AG09319 (cell line): ENCODE results near the gene CRELD1.

ENCODE experiments used
- DNase-seq: peaks from one replicate; pipeline ENCODE4 v3.0.0-alpha.2; 2010; ENCODE audit warnings: low read depth; ENCODE audit errors: extremely low read depth
- TF ChIP-seq, protein P1 (sequence below): IDR thresholded peaks from 2 replicates; pipeline ENCODE4 v1.5.1; 2011; ENCODE audit warnings: low read depth, mild to moderate bottlenecking, inconsistent platforms, low read length, moderate library complexity

The CRELD1 gene

DNA sequence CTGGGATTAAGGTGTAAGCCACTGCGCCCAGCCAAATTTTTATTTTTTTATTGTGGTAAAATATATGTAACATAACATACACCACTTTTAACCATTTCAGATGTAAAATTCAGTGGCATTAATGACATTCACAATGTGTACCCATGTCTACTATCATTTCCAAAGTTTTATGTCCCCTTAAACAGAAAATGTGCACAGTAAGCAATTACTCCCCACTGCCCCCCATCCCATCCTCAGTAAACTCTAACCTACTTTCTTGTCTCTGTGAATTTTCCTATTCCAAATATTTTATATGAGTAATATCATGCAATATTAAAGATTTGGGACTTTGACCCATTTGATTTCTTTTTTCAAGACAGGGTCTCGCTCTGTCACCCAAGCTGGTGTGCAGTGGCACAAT lies 33.2 kb downstream of the CRELD1 start:
- TF ChIP-seq, protein P1, sequence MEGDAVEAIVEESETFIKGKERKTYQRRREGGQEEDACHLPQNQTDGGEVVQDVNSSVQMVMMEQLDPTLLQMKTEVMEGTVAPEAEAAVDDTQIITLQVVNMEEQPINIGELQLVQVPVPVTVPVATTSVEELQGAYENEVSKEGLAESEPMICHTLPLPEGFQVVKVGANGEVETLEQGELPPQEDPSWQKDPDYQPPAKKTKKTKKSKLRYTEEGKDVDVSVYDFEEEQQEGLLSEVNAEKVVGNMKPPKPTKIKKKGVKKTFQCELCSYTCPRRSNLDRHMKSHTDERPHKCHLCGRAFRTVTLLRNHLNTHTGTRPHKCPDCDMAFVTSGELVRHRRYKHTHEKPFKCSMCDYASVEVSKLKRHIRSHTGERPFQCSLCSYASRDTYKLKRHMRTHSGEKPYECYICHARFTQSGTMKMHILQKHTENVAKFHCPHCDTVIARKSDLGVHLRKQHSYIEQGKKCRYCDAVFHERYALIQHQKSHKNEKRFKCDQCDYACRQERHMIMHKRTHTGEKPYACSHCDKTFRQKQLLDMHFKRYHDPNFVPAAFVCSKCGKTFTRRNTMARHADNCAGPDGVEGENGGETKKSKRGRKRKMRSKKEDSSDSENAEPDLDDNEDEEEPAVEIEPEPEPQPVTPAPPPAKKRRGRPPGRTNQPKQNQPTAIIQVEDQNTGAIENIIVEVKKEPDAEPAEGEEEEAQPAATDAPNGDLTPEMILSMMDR = no peak
- no peak for DNase-seq

DNA sequence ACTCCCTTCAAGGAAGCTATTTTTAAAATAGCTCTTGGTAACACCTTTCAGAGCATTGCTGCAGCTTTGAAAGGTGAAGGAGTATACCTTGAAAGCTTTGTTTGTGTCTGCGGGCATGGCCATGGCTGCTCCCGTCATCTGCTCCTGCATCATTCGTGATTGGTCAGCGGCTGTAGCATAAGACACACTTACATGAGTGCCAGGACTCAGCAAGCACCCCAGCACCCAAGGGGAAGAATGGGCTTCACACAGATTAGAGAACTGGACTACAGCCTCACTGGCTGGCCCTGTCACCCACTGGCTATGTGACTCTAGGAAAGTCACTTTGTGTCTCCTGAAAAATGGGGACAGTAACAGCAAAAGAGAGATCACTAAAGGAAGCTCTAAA lies 36.0 kb downstream of the CRELD1 start:
- TF ChIP-seq, protein P1 = no peak

DNA sequence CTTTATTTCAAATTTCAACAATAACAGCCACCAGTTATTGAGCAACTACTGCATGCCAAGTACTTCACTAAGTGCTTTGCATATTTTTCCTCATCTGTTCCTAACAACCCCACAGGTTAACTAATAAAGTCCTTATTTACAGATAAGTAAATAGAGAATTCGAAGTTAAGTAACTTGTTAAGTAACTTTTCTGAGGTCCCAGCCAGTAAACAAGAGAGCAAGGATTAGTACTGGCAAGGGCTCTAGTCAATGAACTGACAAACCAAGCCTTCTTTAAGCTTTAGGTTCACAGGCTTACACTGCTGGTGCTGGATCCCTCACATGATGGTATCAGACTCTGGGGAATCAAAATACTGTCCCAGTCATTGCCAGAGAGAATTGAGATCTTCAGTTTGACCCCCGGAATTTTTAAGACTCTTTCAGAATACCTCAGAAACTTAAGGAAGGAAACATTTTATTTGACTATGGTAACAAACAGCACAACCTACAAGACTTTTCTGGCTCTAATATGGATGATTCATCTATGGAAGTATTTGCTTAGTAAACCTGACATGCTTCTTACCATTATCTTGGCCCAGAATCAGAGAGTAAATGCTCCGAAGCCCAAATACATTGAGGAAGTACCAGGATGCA lies 36.5 kb downstream of the CRELD1 start:
- DNase-seq = no peak

More for the DNA sequence above, 36.0 kb downstream of the CRELD1 start:
- DNase-seq = no peak

DNA sequence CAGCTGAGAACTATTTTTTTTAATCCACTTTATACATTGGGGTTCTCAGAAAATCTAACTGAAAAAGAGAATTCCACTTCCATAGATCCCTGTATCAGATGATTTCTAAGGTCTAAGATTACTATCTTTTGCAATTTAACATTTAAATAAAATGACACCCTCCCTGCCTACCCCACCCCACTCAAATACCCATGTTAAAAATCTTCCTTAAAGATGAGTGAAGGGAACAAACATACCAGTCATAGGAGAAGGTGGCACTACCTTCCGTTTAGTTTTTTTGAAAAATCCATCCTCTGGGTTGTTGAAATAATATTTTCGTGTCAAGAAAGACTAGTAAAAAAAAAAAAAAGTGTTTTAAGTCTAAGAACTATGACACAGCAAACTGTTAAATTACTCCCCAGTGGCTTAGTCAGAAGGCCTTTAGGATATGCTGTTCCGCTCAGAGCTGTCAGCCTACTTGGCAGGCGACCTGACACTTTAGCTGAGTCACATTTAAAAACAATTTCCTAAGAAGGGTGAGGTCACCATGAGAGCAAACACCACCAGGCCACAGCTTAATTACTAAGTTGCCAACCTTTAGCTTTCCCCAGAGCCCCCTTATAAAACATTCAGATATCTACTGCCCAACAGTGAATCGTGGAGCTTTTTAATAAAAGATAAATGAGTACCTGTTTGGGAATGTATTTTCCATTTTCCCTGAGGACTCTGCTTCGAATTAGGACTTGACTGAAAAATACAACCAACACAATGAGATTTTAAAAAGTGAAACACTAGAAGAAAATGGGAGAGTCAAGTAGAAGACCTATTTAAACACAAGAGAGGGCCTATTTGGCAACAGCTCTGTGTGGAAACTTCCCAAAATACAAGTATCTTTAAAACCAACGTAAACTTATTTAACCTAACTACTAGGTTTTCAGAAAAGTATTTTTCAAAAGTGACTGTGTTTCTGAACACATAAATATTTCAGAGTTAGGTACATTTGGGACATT lies 43.4 kb downstream of the CRELD1 start:
- TF ChIP-seq, protein P1 = no peak
- DNase-seq = peak; percentile 94

More for the DNA sequence above, 36.5 kb downstream of the CRELD1 start:
- TF ChIP-seq, protein P1 = no peak

DNA sequence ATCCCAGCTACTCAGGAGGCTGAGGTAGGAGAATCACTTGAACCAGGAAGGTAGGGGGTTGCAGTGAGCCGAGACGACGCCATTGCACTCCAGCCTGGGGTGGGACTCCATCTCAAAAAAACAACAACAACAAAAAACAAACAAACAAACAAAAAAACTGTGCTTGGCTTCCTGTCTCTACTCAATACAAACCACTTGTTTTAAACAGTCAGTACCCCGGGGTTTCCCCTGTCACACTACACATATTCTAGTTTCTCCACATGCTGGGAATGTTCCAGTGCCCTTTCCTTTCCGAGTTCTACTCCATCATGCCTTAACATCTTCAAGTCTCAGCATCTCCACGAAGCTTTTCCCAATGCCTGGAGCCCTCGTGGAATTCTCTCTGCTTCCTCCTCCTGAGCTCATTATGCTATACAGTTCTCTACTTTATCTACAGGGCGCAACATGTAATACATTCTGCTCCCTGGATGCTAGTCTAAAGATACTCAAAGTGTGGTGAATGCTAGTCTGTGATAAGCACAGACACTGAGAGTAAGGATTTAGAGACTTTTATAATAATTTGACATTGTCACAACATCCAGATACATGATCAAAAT lies 45.2 kb downstream of the CRELD1 start:
- TF ChIP-seq, protein P1 = no peak
- DNase-seq = no peak

DNA sequence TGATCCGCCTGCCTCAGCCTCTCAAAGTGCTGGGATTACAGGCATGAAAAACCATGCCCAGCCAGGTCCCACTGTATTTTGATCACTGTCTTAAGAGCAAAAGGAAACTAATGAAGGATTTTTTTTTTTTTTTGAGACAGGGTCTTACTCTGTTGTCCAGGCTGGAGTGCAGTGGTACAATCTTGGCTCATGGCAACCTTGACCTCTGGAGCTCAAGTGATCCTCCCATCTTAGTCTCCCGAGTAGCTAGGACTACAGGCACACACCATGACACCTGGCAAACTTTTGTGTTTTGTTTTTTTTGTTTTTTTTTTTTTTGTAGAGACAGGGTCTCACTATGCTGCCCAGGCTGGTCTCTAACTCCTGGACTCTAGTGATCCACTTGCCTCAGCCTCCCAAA lies 46.6 kb downstream of the CRELD1 start:
- TF ChIP-seq, protein P1 = no peak
- DNase-seq = no peak
